HEK293T (cell line): Measurements from ENCODE around the gene PLEKHM1.

ENCODE experiments used
- CTCF ChIA-PET: fragments of 350-600 bp; formaldehyde crosslinking; extraction: SDS; loops from one replicate; lab custom pipeline; 2021; ENCODE audit warnings: antibody characterized with exemption, inconsistent platforms; lab: Yijun Ruan, JAX
- POLR2A ChIA-PET: fragments of 350-600 bp; formaldehyde crosslinking; extraction: SDS; loops from one replicate; lab custom pipeline; 2020; ENCODE audit warnings: antibody characterized with exemption, inconsistent platforms; lab: Yijun Ruan, JAX
- DNase-seq: peaks from one replicate; pipeline ENCODE4 v3.0.0; 2012; ENCODE audit warnings: mixed read lengths; ENCODE audit errors: extremely low spot score
- ARNT ChIP-seq: fragments of 450-650 bp; IDR thresholded peaks from 2 replicates; pipeline ENCODE4 v1.6.1; 2017; ENCODE audit warnings: mild to moderate bottlenecking
- BHLHE40 ChIP-seq: fragments of 450-650 bp; IDR thresholded peaks from 2 replicates; pipeline ENCODE4 v1.6.1; 2016; ENCODE audit warnings: mild to moderate bottlenecking, moderate library complexity, borderline replicate concordance
- CTBP1 ChIP-seq: fragments of 450-650 bp; IDR thresholded peaks from 2 replicates; pipeline ENCODE4 v1.6.1; 2016; ENCODE audit warnings: borderline replicate concordance
- ELF4 ChIP-seq: fragments of 450-650 bp; IDR thresholded peaks from 2 replicates; pipeline ENCODE4 v1.6.1; 2017; ENCODE audit warnings: antibody characterized with exemption
- FOXA1 ChIP-seq: fragments of 450-650 bp; IDR thresholded peaks from 2 replicates; pipeline ENCODE4 v1.6.1; 2016; ENCODE audit warnings: mild to moderate bottlenecking
- FOXK2 ChIP-seq: fragments of 450-650 bp; IDR thresholded peaks from 2 replicates; pipeline ENCODE4 v1.6.1; 2016; ENCODE audit warnings: mild to moderate bottlenecking
- FOXM1 ChIP-seq: fragments of 450-650 bp; IDR thresholded peaks from 2 replicates; pipeline ENCODE4 v1.6.1; 2017; ENCODE audit warnings: mild to moderate bottlenecking, borderline replicate concordance
- HDGF ChIP-seq: fragments of 450-650 bp; IDR thresholded peaks from 2 replicates; pipeline ENCODE4 v1.6.1; 2017; ENCODE audit warnings: antibody characterized with exemption, borderline replicate concordance
- L3MBTL2 ChIP-seq: fragments of 450-650 bp; conservative IDR thresholded peaks from 2 replicates; pipeline ENCODE4 v1.6.1; 2016; ENCODE audit warnings: mild to moderate bottlenecking
- LEF1 ChIP-seq: fragments of 450-650 bp; IDR thresholded peaks from 2 replicates; pipeline ENCODE4 v1.6.1; 2017; ENCODE audit warnings: mild to moderate bottlenecking, borderline replicate concordance
- NFRKB ChIP-seq: fragments of 450-650 bp; IDR thresholded peaks from 2 replicates; pipeline ENCODE4 v1.6.1; 2016; ENCODE audit warnings: mild to moderate bottlenecking, moderate library complexity
- SP1 ChIP-seq: fragments of 450-650 bp; IDR thresholded peaks from 2 replicates; pipeline ENCODE4 v1.6.1; 2017
- SUZ12 ChIP-seq: fragments of 450-650 bp; IDR thresholded peaks from 2 replicates; pipeline ENCODE4 v1.6.1; 2016; ENCODE audit warnings: mild to moderate bottlenecking
- TARDBP ChIP-seq: fragments of 450-650 bp; IDR thresholded peaks from 2 replicates; pipeline ENCODE4 v1.6.1; 2016
- ZNF384 ChIP-seq: fragments of 450-650 bp; IDR thresholded peaks from 2 replicates; pipeline ENCODE4 v1.6.1; 2016
- TF ChIP-seq, protein P1 (sequence below): fragments of 450-650 bp; IDR thresholded peaks from 2 replicates; pipeline ENCODE4 v1.6.1; 2016

Gene PLEKHM1

DNA sequence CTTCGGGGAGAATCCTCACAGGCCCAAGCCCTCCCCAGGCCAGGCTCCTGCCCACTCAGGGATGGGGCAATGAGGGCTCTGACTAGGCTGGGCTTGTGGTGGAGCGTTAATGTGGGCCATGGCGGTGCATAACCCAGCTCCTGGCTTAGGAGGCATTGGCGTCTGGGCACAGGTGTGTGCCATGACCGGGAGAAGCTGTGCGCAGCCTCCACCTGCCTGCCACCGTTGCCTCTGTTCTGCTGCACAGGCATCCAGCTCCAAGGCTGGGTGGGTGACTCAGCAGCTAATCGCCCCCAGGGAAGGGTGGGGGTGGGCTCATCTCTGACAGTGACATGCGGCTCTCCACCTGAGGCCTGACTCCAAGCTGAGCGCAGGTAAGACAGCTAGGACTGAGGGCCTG lies 54.4 kb downstream of the PLEKHM1 start:
- TF ChIP-seq TARDBP (no peak), FOXK2 (no peak), ELF4 (no peak), SUZ12 (no peak), NFRKB (no peak), LEF1 (no peak), BHLHE40 (no peak), HDGF (no peak), ZNF384 (no peak)
- TF ChIP-seq, protein P1, sequence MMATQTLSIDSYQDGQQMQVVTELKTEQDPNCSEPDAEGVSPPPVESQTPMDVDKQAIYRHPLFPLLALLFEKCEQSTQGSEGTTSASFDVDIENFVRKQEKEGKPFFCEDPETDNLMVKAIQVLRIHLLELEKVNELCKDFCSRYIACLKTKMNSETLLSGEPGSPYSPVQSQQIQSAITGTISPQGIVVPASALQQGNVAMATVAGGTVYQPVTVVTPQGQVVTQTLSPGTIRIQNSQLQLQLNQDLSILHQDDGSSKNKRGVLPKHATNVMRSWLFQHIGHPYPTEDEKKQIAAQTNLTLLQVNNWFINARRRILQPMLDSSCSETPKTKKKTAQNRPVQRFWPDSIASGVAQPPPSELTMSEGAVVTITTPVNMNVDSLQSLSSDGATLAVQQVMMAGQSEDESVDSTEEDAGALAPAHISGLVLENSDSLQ = no peak
- ChIA-PET CTCF (no interaction called here), POLR2A (no interaction called here)
- DNase-seq = peak; percentile 3

DNA sequence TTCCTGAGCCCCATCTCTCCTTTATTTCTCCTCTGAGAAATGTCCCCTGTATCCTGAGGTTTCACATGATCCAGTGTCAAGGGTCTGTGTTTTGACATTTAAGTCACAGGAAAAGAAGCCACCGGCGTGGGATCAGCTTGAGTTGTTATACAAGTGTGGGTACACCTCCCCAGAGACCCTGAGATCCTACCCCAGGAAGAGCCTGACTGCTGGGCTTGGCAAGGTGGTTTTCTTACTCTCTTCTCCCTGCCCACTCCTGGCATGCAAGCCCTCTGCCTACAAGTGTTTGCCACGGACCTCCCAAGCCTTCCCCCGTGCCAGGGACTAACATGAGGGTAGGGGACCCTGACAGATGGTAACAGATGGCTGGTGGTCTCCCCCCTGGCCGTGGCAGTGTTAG lies 55.0 kb downstream of the PLEKHM1 start:
- TF ChIP-seq FOXA1 (no peak), LEF1 (no peak), L3MBTL2 (no peak), ZNF384 (no peak), ARNT (no peak), CTBP1 (no peak), BHLHE40 (no peak), TARDBP (no peak), NFRKB (no peak), SUZ12 (no peak), FOXK2 (no peak)
- TF ChIP-seq, protein P1 = no peak
- CTCF ChIA-PET = no interaction called here
- POLR2A ChIA-PET = no interaction called here
- no peak for DNase-seq

DNA sequence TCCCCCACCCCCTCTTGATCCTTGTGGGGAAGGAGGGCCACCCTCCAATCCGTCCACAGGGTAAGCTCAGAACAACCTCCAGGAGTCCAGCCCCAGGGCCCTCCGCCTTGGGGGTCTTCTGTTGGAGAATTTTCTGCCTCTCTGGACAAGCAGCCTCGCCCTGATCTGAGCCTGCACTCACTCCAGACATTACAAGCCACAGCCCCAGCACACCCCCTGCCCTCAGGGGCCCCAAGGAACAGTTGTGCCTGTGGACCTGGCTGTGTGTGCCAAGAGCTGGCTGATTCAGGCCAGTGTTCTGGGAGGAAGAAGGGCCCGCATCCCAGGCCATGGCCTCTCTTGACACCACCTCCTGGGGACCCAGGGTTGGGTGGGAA lies 57.4 kb downstream of the PLEKHM1 start:
- ChIA-PET POLR2A (no interaction called here), CTCF (no interaction called here)
- DNase-seq = peak; percentile 3
- no peak for TF ChIP-seq CTBP1
- TF ChIP-seq FOXA1 = no peak

DNA sequence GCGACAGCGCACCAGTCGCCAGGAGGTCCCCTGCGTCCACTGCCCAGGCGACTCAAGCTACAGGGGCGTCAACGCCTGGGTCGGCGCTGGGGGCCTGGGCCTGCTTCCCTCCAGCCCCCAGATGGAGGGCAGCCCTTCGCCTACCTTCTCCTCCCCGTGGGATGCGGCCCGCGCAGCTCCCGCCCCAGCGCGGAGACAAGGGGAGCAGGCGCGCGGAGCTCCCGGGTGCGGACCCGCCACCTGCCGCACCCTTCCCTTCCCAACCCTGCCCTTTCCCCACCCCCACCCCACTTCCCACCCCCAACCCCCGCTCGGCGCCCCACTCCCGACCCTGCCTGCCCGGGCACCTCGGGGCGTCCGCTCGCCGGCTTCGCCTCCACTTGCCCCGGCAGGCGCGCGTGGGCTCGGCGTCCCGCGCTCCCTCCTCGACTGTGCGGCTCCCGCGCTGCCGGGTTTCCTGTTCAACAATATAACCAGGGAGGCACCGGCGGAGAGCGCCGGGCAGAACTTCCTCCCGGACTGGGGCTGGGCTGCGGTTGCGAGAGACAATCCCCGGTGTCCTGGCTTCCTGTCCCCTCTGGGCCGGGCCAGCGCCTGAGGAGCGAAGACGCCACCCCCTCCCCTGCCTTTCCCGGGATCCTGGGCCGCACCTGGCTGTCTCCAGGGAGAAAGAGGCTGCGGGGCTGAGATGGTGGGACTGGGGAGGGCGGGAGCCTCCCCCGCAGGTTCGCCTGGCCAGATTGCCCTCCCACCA lies 57.9 kb downstream of the PLEKHM1 start, which contains the start of gene ARHGAP27:
Gene ARHGAP27, minus strand, starts transcription at position 466 of the 754 bp plus-strand sequence. CDS start 2,591 bp downstream, outside the sequence.
- CTCF ChIA-PET = no interaction called here

DNA sequence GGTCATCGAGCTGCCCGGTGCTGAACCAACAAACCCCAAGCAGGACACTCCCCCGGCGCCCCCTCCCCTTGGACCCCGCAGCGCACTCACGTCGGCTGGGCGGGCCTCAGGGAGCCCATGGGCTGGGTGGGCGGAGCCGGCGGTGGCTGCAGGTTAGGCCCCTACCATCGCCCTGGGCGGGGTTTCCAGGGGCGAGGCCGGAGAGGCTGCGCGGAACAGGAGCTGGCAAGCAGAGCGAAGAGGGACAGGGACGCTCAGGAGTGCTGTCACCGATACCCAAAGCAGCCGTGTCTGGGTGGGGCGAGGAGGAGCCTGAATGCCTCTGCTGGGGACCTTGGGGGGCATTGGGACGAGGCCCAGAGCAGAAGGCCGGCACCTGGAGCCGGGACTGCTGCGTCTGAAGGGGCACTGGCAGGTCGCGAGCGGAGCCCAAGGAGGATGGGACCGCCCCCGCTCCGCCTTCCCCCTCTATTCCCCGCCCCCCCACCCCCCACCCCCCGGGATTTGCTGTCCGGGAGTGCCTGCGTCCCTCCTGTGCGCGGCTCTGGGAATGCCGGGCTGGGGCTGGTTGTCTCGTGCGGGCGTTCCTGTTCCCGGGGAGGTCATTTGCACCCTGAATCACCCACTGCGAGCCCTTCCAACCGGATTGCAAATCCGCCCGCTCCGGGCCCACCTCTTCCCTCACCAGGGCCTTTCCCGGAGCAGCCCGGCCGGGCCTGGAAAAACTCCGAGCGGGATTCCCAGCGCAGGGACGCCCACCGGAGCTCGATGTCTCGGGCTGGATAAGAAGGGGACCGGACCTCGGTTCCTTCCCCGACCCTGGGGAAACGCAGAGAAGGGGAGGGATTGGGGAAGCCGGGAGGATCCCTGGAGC lies 58.8 kb downstream of the PLEKHM1 start:
- TF ChIP-seq, protein P1 = no peak
- TF ChIP-seq L3MBTL2 = peak; percentile 26; the same call in 1 of the 2 replicates
- ChIA-PET CTCF (no interaction called here), POLR2A (interaction anchor here (1.2 kb wide), 1 partner anchor 155 kb away, joined by 3 read pairs; no protein-coding TSS in a partner anchor)
- DNase-seq = peak; percentile 86

More for the DNA sequence above, 57.9 kb downstream of the PLEKHM1 start, which contains the start of gene ARHGAP27:
- peak; percentile 4 for DNase-seq
- TF ChIP-seq LEF1 (no peak), ARNT (no peak), FOXK2 (no peak), NFRKB (no peak), CTBP1 (no peak), L3MBTL2 (no peak), FOXM1 (no peak), SP1 (no peak), TARDBP (no peak), BHLHE40 (no peak), FOXA1 (no peak), HDGF (no peak), ZNF384 (no peak), SUZ12 (no peak), ELF4 (no peak)
- TF ChIP-seq, protein P1 = no peak
- POLR2A ChIA-PET = no interaction called here
